Esophagus muscularis mucosa (tissue), 3 donors: ENCODE results near the gene ARID1B.

ENCODE experiments used
- CTCF ChIP-seq, 3 experiments: fragments of 200-600 bp in 2 of 3; fragments of 450-650 bp in 1 of 3; sonication (generic) in 2 of 3; IDR thresholded peaks; one replicate each; pipeline ENCODE4 v1.5.1; 2017 to 2019; ENCODE audit warnings: antibody characterized with exemption in 3 of 3, mild to moderate bottlenecking in 2 of 3, moderate library complexity in 1 of 3
- POLR2A ChIP-seq: fragments of 450-650 bp; IDR thresholded peaks from one replicate; pipeline ENCODE4 v1.6.1; 2017; ENCODE audit warnings: antibody characterized with exemption, moderate library complexity, mild to moderate bottlenecking, low read depth

- no peak for TF ChIP-seq POLR2A
- TF ChIP-seq CTCF (IDR thresholded peaks at IDR 0.05): no peak
Measured at GRCh38 chr6:156771047-156771446, 6.1 kb upstream of the ARID1B start.
